HG03571 (cell line): Measurements from ENCODE around the gene DNER.
"Not testable (repeated sequence)": the region's sequence is repeated elsewhere in the genome, so short reads cannot be mapped to it uniquely, and the experiment has no call there.

Source experiments
- ATAC-seq: cut with Tn5 transposase; IDR thresholded peaks from one replicate; pipeline ENCODE4 v1.9.1; 2021; ENCODE audit not compliant: unreplicated experiment

Gene DNER

GRCh38 chr2:229344955-229345354 is 369.4 kb downstream of the DNER start:
- ATAC-seq, result no peak

- ATAC-seq, result no peak
Observed at GRCh38 chr2:229344151-229344551, 370.2 kb downstream of the DNER start.

DNA sequence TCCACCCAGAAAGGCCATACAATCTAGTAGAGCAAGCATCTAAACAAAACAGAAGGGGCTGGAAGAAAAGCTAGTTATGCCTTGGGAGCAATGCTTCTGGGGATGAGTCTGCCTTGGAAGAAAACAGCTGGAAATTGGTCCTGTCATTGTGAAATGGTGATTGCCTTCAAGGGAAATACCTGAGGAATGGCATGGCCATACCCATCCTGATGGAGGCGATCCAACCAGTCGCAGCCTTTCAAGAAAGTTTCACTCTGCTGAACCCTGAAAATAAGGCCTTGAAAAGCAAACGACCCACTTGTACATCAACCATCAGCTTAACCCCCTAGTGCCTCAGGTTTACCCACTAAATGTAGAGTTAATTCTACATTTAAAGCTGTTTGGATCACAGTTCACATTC is 370.7 kb downstream of the DNER start:
- ATAC-seq, result no peak

GRCh38 chr2:229342376-229342775 is 372.0 kb downstream of the DNER start:
- no peak for ATAC-seq

DNA sequence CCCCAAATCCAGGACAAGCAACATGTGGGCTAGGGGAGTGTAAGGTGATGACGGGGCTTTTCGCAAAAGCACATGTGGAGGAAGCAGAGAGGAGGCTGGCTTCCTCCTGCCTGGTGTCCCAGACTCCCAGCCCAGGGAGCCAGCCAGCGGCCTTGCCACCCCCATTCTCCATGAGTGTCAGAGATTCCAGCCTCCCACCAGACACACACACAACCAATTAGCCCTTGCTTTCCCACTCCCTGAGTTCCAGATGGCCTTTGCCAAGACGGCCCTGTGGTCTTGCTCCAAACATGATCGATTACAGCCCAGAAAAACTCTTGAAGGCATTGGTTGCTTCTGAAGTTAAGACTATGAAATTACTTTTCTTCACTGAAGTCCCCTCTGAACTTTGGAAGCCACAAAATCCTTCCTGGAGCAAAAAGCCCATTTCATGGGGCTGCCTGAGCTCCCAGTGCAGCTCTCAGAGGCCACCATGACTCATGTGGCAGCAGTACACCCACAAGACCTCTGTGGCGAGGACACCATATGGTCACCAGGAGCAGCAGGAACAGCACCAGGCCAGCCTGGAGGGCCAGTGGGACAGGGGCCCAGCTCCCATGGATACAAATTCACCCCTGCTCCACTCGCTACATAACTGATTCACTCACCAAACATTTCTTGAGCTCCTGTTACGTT is 374.1 kb downstream of the DNER start:
- no peak for ATAC-seq

GRCh38 chr2:229339618-229340017 is 374.7 kb downstream of the DNER start:
- no peak for ATAC-seq

- not testable (repeated sequence) for ATAC-seq
Observed at GRCh38 chr2:229339171-229339570, 375.2 kb downstream of the DNER start.

DNA sequence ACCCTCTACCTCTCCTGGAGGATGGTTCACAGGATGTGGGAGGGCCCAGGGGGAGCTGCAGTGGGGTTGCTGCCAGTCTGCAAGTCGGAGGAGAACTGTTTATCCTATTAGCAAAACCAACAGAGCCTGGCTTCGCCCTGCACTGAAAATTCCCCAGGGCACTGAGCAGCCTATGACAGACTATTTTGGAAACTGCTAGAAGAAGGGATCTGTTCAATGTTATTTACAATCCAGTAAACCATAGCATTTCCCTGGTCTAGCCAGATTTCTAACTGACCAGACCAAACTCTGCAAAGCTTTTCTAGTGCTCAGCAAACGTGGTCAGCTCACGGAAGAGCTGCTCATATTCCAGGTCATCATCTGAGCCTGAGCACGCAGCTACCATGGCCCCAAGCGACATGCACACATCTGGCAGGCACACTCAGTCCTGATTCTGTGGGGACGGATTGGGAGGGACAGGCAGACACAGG is 378.4 kb downstream of the DNER start:
- ATAC-seq, result no peak

GRCh38 chr2:229335330-229335729 is 379.0 kb downstream of the DNER start:
- no peak for ATAC-seq

- ATAC-seq, result no peak
Observed at GRCh38 chr2:229330952-229331351, 383.4 kb downstream of the DNER start.

GRCh38 chr2:229319558-229319957 is 394.8 kb downstream of the DNER start:
- no peak for ATAC-seq

DNA sequence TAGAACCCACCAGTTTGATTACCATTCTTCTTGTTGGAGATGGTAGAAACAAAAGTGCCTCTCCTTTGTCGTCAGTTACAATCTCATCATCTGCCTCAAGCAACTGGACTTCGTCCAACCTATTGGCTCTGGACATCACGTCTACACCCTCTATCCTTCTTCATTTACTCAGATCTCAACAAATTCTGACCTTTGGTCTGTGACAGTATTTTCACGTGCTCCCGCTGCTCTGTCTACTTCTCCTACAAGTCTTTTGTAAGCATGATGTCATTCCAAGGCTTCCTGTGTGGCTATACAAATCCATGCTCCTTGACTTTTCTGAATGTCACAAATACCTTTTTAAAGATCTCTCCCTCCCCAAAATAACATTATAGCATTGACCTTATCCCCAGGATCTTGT is 400.2 kb downstream of the DNER start:
- ATAC-seq, result no peak

DNA sequence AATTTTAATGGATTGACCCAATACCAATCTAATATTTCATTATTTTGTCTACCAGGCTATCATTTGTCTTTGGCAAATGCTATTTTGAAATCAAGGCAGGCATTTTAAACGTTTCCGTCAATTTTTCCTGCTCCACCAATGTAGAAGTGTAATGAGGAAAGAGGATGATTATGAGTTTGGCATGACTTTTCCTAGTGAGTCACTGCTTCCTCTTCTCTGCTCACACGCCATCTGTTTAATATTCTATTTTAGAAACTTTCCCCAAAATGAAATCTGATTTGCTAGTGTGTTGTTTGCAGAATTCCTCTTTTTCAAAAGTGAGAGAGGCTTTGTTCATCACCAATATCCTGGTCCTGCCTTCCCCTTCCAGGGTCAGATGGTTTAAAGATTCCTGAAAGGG is 400.8 kb downstream of the DNER start:
- no peak for ATAC-seq
